PC-3 (cell line): ENCODE results near the gene AK4.

ENCODE experiments used
- EZH2phosphoT487 ChIP-seq: fragments of 300-600 bp; sonication (generic); IDR thresholded peaks from 2 replicates; pipeline ENCODE4 v1.6.1; 2018; ENCODE audit warnings: mild to moderate bottlenecking, antibody characterized with exemption, low read length, borderline replicate concordance
- TF ChIP-seq, protein P1 (sequence below): fragments of 300-600 bp; sonication (generic); conservative IDR thresholded peaks from 2 replicates; pipeline ENCODE4 v1.5.1; 2017; ENCODE audit warnings: antibody characterized with exemption, low read depth, mild to moderate bottlenecking, low read length

DNA sequence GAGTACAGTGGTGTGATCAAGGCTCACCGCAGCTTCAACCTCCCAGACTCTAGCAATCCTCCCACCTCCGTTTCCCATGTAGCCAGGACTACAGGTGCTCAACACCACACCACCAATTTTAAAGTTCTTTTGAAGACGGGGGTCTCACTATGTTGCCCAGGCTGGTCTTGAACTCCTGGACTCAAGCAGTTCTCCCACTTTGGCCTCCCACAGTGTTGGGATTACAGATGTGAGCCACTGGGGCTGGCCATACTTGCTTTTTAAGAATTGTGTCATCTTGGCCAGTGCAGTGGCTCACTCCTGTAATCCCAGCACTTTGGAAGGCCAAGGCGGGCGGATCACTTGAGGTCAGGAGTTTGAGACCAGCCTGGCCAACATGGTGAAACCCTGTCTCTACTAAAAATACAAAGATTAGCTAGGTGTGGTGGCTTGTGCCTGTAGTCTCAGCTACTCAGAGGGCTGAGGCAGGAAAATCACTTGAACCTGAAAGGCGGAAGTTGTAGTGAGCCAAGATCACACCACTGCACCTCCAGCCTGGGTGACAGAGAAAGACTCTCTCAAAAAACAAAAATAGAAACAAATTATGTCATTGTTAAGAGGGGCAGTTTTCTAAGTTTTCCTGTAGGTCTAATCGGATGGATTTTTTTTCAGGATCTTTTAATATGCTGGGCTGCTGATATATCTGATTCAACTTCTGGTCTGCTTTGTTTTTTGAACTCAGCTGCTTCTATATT is 18.7 kb downstream of the AK4 start:
- TF ChIP-seq, protein P1, sequence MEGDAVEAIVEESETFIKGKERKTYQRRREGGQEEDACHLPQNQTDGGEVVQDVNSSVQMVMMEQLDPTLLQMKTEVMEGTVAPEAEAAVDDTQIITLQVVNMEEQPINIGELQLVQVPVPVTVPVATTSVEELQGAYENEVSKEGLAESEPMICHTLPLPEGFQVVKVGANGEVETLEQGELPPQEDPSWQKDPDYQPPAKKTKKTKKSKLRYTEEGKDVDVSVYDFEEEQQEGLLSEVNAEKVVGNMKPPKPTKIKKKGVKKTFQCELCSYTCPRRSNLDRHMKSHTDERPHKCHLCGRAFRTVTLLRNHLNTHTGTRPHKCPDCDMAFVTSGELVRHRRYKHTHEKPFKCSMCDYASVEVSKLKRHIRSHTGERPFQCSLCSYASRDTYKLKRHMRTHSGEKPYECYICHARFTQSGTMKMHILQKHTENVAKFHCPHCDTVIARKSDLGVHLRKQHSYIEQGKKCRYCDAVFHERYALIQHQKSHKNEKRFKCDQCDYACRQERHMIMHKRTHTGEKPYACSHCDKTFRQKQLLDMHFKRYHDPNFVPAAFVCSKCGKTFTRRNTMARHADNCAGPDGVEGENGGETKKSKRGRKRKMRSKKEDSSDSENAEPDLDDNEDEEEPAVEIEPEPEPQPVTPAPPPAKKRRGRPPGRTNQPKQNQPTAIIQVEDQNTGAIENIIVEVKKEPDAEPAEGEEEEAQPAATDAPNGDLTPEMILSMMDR: no peak
- TF ChIP-seq EZH2phosphoT487: no peak
